Mesenchymal stem cell (in vitro differentiated cells and primary cell): ENCODE results near the gene HDAC4.

Experiments used
- DNase-seq: peaks from one replicate; pipeline ENCODE4 v3.0.0-alpha.2; 2013
- H2AFZ ChIP-seq: one replicate; pipeline ENCODE4 v1.6.1; 2013; ENCODE audit warnings: low read depth, mild to moderate bottlenecking, control low read depth, inconsistent platforms, low read length, moderate library complexity
- H2AK5ac ChIP-seq: 2 replicates; pipeline ENCODE4 v1.6.1; 2013; ENCODE audit warnings: low read length, moderate library complexity, mild to moderate bottlenecking, inconsistent platforms; ENCODE audit not compliant: severe bottlenecking
- H2BK120ac ChIP-seq: one replicate; pipeline ENCODE4 v1.6.1; 2013; ENCODE audit warnings: low read depth, mild to moderate bottlenecking, inconsistent platforms, low read length, moderate library complexity
- H2BK12ac ChIP-seq, 2 experiments: one replicate each; pipeline ENCODE4 v1.6.1; 2013; ENCODE audit warnings: inconsistent platforms in 2 of 2, low read length in 2 of 2, mild to moderate bottlenecking in 2 of 2, moderate library complexity in 2 of 2, control low read depth in 1 of 2
- H2BK15ac ChIP-seq: one replicate; pipeline ENCODE4 v1.6.1; 2013; ENCODE audit warnings: mild to moderate bottlenecking, low read depth, inconsistent platforms; ENCODE audit not compliant: poor library complexity, severe bottlenecking
- H2BK5ac ChIP-seq: 2 replicates; pipeline ENCODE4 v1.6.1; 2013; ENCODE audit warnings: low read depth, mild to moderate bottlenecking, low read length, control low read depth, inconsistent platforms; ENCODE audit not compliant: poor library complexity, severe bottlenecking
- H3K14ac ChIP-seq, 2 experiments: one replicate each; pipeline ENCODE4 v1.6.1; 2013; ENCODE audit warnings: inconsistent platforms in 2 of 2, low read length in 2 of 2, control low read depth in 1 of 2, mild to moderate bottlenecking in 1 of 2, moderate library complexity in 1 of 2
- H3K18ac ChIP-seq, 2 experiments: one replicate each; pipeline ENCODE4 v1.6.1; 2013; ENCODE audit warnings: inconsistent platforms in 2 of 2, low read length in 2 of 2, control low read depth in 1 of 2, low read depth in 1 of 2, mild to moderate bottlenecking in 1 of 2
- H3K23ac ChIP-seq, 2 experiments: one replicate each; pipeline ENCODE4 v1.6.1; 2013; ENCODE audit warnings: inconsistent platforms in 2 of 2, low read length in 2 of 2, mild to moderate bottlenecking in 2 of 2, moderate library complexity in 2 of 2, control low read depth in 1 of 2
- H3K27ac ChIP-seq: 2 replicates; pipeline ENCODE4 v1.5.1; 2013; ENCODE audit warnings: mild to moderate bottlenecking, moderate library complexity, low read length, control low read depth, inconsistent platforms; ENCODE audit not compliant: poor library complexity, severe bottlenecking
- H3K27me3 ChIP-seq, 2 experiments: 2 replicates each; pipeline versions ENCODE4 v1.6.1 to v1.7.0; 2013; ENCODE audit warnings: low read length in 2 of 2, mild to moderate bottlenecking in 2 of 2, moderate library complexity in 2 of 2, control low read depth in 1 of 2, inconsistent platforms in 1 of 2; ENCODE audit not compliant: control insufficient read depth in 1 of 2, insufficient read depth in 1 of 2
- H3K36me3 ChIP-seq, 2 experiments: 2 replicates each; pipeline versions ENCODE4 v1.6.1 to v1.7.0; 2013; ENCODE audit warnings: low read length in 2 of 2, control low read depth in 1 of 2, inconsistent platforms in 1 of 2, low read depth in 1 of 2, mild to moderate bottlenecking in 1 of 2; ENCODE audit not compliant: insufficient read depth in 2 of 2, control insufficient read depth in 1 of 2
- H3K4ac ChIP-seq, 2 experiments: one replicate each; pipeline ENCODE4 v1.6.1; 2013; ENCODE audit warnings: inconsistent platforms in 2 of 2, low read length in 2 of 2, mild to moderate bottlenecking in 2 of 2, moderate library complexity in 2 of 2, control low read depth in 1 of 2, low read depth in 1 of 2
- H3K4me1 ChIP-seq: 2 replicates; pipeline ENCODE4 v1.6.1; 2013; ENCODE audit warnings: low read depth, low read length, control low read depth; ENCODE audit not compliant: control insufficient read depth, insufficient read depth
- H3K4me2 ChIP-seq: 2 replicates; pipeline ENCODE4 v1.6.1; 2013; ENCODE audit warnings: low read length, mild to moderate bottlenecking, inconsistent platforms; ENCODE audit not compliant: poor library complexity, severe bottlenecking
- H3K4me3 ChIP-seq, 2 experiments: 2 replicates each; pipeline versions ENCODE4 v1.5.1 to v1.7.0; 2013; ENCODE audit warnings: low read length in 2 of 2, mild to moderate bottlenecking in 2 of 2, control low read depth in 1 of 2, low read depth in 1 of 2; ENCODE audit not compliant: insufficient read depth in 1 of 2
- H3K79me1 ChIP-seq: replicated peaks from 2 replicates; pipeline ENCODE4 v1.6.1; 2013; ENCODE audit warnings: mild to moderate bottlenecking, control low read depth, low read length, inconsistent platforms; ENCODE audit not compliant: poor library complexity, severe bottlenecking
- H3K9ac ChIP-seq: 2 replicates; pipeline ENCODE4 v1.7.0; 2013; ENCODE audit warnings: mild to moderate bottlenecking, low read length, moderate library complexity
- H3K9me3 ChIP-seq: 2 replicates; pipeline ENCODE4 v1.7.0; 2013; ENCODE audit warnings: mild to moderate bottlenecking, low read length; ENCODE audit not compliant: control insufficient read depth
- H4K8ac ChIP-seq: one replicate; pipeline ENCODE4 v1.6.1; 2013; ENCODE audit warnings: inconsistent platforms, mild to moderate bottlenecking, low read length, moderate library complexity
- H4K91ac ChIP-seq: one replicate; pipeline ENCODE4 v1.6.1; 2013; ENCODE audit warnings: mild to moderate bottlenecking, low read length, inconsistent platforms
- WGBS: methylation state at CpG from one replicate; pipeline ENCODE4 v1.1.7; 2013; ENCODE audit warnings: mixed read lengths; 5-methylcytosine and 5-hydroxymethylcytosine counted together

The HDAC4 gene

DNA sequence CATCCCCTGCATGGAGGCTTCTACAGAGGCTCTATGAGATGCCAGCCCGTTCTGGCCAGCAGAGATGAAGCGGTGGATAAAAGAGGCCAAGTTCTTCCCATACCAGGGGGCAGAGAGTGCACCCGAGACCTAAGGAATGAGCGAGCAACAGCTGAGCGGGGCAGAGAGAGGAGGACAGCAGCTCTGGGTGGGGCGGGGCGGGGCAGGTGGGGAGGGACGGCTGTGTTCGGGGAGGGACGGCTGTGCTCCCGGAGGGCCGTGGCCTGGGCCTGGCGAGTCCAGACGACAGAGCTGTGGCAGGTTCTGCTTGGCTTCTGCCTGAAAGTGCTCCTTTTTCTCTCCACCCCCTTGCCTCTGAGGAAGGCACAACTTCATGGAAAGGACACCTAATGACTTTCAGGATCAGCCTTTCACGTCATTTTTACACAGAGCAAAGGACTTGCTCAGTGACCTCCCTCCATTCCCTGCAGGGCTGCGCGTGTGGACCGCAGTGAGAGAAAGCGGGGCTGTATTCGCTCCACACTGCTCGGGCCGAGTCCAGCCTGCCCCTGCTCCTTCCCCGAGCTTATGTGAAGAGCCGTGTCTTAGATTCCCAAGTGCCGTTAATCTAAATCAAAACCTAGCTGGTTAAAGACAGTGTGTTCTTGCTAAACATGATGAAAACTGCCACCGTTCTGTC, 232.9 kb downstream of the HDAC4 start:
- no peaks in the 10 kb centered on the region for H3K27me3 ChIP-seq
- peaks cover 6% of the 10 kb centered on the region for H3K79me1 ChIP-seq
- no peak overlapping the region for H4K8ac ChIP-seq
- 93% methylated on average over 25 of the region's 26 CpGs for WGBS
- H3K9me3 ChIP-seq, result peaks cover 29% of the 10 kb centered on the region
- no peak overlapping the region for H2BK15ac ChIP-seq
- DNase-seq, result no peak
- H3K36me3 ChIP-seq, result peaks cover 14 to 31% of the 10 kb centered on the region in 2 experiments
- no peak overlapping the region for H2BK120ac ChIP-seq
- peaks cover 2% of the 10 kb centered on the region for H3K4me1 ChIP-seq
- no peak overlapping the region for H3K14ac ChIP-seq
- H3K27ac ChIP-seq, result no peak overlapping the region
- H3K4ac ChIP-seq, result no peak overlapping the region
- H2BK12ac ChIP-seq, result no peak overlapping the region
- no peak overlapping the region for H3K9ac ChIP-seq
- H2AFZ ChIP-seq, result no peak overlapping the region
- no peak overlapping the region for H4K91ac ChIP-seq
- H3K23ac ChIP-seq, result no peak overlapping the region
- no peak overlapping the region for H2BK5ac ChIP-seq
- H3K18ac ChIP-seq, result no peak overlapping the region
- no peak overlapping the region for H2AK5ac ChIP-seq
- no peak overlapping the region for H3K4me2 ChIP-seq
- H3K4me3 ChIP-seq, result no peak overlapping the region

DNA sequence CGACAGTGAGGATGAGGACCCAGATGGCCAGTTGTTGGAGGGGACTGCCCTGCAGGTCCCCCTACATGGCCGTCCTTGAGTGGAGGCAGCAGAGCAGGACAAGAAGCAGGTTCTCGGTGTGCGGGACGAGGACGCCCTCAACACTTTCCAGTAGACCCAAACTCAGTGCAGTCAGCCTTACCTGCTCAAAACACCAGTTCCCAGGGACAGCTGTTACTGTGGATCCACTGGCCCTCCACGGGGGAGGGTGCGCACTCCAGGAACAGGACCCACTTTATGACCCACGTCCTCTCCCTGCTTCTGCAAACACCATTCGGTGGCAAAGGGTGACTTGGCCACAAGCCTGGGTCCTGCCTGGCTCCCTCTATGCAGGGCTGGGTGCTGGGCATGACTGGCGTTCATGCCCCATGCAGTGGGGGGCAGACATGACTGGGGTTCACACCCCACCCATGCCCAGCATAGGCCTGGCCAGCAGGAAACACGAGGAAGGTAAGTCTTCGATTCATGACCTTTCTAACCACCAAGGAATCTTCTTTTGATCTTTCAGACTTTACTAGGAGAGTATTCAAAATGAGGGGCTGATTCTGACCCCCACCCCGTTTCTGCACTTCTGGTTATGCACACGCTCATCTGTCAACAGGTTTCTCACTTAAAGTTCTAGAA, 233.7 kb downstream of the HDAC4 start:
- peaks cover 6% of the 10 kb centered on the region for H3K79me1 ChIP-seq
- H3K4me3 ChIP-seq, result no peak overlapping the region
- DNase-seq, result no peak
- no peaks in the 10 kb centered on the region for H3K27me3 ChIP-seq
- no peak overlapping the region for H2AFZ ChIP-seq
- WGBS, result 96% methylated on average over 15 of the region's 15 CpGs
- H2AK5ac ChIP-seq, result no peak overlapping the region
- H2BK12ac ChIP-seq, result peak overlapping the region in 1 of 2 experiments; percentile 33
- no peak overlapping the region for H4K91ac ChIP-seq
- H3K4me1 ChIP-seq, result peaks cover 2% of the 10 kb centered on the region
- no peak overlapping the region for H3K9ac ChIP-seq
- no peak overlapping the region for H3K4me2 ChIP-seq
- no peak overlapping the region for H3K4ac ChIP-seq
- H4K8ac ChIP-seq, result no peak overlapping the region
- H3K27ac ChIP-seq, result no peak overlapping the region
- H3K36me3 ChIP-seq, result peaks cover 22 to 38% of the 10 kb centered on the region in 2 experiments
- H2BK5ac ChIP-seq, result no peak overlapping the region
- H3K18ac ChIP-seq, result no peak overlapping the region
- no peak overlapping the region for H2BK120ac ChIP-seq
- H3K14ac ChIP-seq, result peak overlapping the region in 1 of 2 experiments; percentile 9
- H3K9me3 ChIP-seq, result peaks cover 21% of the 10 kb centered on the region
- H3K23ac ChIP-seq, result no peak overlapping the region
- no peak overlapping the region for H2BK15ac ChIP-seq

DNA sequence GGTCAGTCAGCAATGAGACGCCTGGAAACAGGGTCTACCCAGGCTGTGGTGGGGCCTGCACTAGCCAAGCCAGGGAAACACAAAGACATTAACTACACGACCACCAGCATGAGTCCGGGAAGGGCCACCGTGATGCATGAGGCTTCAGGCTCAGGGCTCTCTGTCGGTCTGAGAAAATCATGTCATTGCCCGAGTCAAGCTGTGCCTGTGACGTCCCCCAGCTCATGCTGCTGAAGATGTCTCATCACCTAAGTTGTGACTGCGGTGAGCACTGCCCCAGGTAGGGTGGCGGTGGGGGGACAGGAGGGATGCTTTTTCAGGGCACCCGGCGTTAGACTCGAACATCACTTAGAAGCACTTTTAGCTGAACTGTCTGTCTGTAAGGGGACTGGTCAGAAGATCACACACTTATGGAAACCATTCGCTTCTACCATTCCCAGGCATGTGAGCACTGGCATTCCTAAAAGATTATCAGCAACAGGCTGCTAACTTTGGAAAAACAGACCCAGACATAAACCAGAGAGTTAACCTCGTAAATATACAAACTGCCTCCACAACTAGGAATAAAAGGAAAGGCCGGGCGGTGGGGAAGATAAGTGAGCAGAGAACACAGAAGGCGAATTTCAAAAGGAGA, 234.5 kb downstream of the HDAC4 start:
- no peak overlapping the region for H2BK120ac ChIP-seq
- no peak overlapping the region for H2BK5ac ChIP-seq

DNA sequence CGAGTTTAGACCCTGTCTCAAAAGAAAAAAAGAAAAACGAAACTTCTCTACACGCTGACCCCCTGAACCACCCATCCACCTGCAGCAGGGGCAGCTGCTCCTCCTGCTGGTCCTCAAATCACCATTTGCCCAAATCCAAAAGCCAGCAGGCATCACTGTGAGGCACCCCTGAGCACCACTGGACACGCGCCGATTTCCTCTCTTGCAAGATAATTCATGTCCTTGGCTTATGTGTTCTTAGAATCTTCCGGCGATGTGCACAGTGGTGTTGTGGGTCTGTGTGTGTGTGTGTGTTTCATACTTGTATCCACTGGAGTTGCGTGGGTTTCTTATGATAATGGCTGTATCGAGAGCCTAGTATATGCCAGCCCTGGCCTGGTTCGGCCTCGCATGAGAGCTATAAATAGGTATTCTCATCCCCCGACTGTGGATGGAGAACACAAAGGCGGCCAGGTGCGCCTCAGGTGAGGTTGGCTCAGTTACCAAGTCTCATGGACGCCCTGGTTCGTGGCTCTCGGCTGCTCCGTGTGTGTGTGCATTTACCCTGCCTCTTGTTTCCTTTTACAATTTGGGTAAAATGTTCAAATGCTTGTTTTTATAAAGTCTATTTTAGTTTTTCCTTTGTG, 235.5 kb downstream of the HDAC4 start:
- DNase-seq, result no peak
- H2BK15ac ChIP-seq, result no peak overlapping the region
- no peak overlapping the region for H2BK120ac ChIP-seq
- H3K4me1 ChIP-seq, result peaks cover 2% of the 10 kb centered on the region
- H3K4me3 ChIP-seq, result no peak overlapping the region
- H2BK12ac ChIP-seq, result no peak overlapping the region
- 98% methylated on average over 16 of the region's 19 CpGs for whole genome bisulfite sequencing
- H3K9ac ChIP-seq, result no peak overlapping the region
- H3K4me2 ChIP-seq, result no peak overlapping the region
- H2AFZ ChIP-seq, result no peak overlapping the region
- H2BK5ac ChIP-seq, result no peak overlapping the region
- H3K36me3 ChIP-seq, result peaks cover 26 to 48% of the 10 kb centered on the region in 2 experiments
- H3K9me3 ChIP-seq, result peaks cover 4% of the 10 kb centered on the region
- H2AK5ac ChIP-seq, result no peak overlapping the region
- no peaks in the 10 kb centered on the region for H3K27me3 ChIP-seq
- H4K91ac ChIP-seq, result no peak overlapping the region
- no peak overlapping the region for H4K8ac ChIP-seq
- no peak overlapping the region for H3K14ac ChIP-seq
- H3K79me1 ChIP-seq, result peaks cover 3% of the 10 kb centered on the region
- no peak overlapping the region for H3K4ac ChIP-seq
- H3K23ac ChIP-seq, result no peak overlapping the region
- no peak overlapping the region for H3K27ac ChIP-seq
- H3K18ac ChIP-seq, result no peak overlapping the region

More for the DNA sequence above, 234.5 kb downstream of the HDAC4 start:
- Histone ChIP-seq H3K4me2 (no peak overlapping the region), H3K79me1 (peaks cover 6% of the 10 kb centered on the region), H3K14ac (no peak overlapping the region), H3K9ac (no peak overlapping the region), H4K91ac (no peak overlapping the region), H2BK15ac (no peak overlapping the region), H3K27me3 (no peaks in the 10 kb centered on the region), H3K23ac (no peak overlapping the region), H4K8ac (no peak overlapping the region), H3K27ac (no peak overlapping the region), H3K4me1 (peaks cover 2% of the 10 kb centered on the region), H3K18ac (no peak overlapping the region), H2BK12ac (no peak overlapping the region), H2AK5ac (no peak overlapping the region), H3K9me3 (peaks cover 13% of the 10 kb centered on the region), H3K36me3 (peaks cover 22 to 45% of the 10 kb centered on the region in 2 experiments), H2AFZ (no peak overlapping the region), H3K4ac (no peak overlapping the region), H3K4me3 (no peak overlapping the region)
- WGBS, result 82% methylated on average over 16 of the region's 17 CpGs
- DNase-seq, result peak; percentile 10
